DMS114 treated with DMSO at 0.1 percent for 48 hours (cell line): ENCODE data around the gene BAIAP3.
"Not testable (repeated sequence)": the region's sequence is repeated elsewhere in the genome, so short reads cannot be mapped to it uniquely, and the experiment has no call there.

Experiments used
- DNase-seq: peaks from one replicate; lab custom pipeline; 2025; ENCODE audit not compliant: unreplicated experiment; lab: John Stamatoyannopoulos, UW

The BAIAP3 gene

DNA sequence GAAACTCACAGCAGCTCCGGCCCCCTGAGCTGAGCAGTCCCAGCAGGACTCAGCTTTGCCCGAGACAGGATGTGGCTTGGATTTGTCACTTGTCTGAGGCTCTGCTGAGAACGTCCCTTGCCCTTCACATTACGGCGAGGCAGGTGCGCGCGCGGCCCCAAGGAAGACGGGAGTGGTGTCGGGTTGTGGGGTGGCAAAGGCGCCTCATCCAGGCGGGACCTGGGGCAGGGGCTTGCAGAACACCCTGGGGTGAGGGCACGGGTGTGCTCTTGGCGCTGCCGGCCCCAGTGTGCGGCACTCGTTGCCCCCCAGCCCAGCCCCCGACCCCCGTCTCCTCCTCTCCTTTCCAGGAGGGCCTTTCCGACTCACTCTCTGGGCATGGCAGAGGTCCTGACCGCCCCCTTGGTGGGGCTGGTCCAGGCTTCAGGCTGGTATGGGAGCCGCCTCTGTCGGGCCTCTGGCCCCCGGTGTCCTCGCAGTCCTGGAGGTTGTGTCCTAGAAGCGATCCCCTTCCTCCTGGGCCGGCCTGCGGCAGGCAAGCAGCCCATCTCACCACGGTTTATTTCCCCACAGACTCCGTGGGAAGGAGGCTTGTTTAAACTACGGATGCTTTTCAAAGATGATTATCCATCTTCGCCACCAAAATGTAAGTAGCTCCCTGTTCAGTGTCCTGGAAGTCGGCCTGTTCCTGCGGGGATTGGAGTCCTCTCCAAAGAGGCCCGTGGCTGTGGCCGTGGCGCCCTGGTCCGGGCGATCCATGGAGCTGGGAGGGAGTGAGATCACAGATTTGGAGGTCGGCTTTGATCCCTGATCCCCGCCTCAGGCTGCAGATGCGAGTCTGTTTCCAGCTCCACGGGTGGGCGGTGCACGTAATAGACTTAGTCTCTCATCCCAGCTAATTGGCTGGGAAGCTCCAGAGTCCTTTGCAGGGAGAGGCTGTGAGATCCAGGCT, 18.1 kb upstream of the BAIAP3 start:
- no peak for DNase-seq

DNA sequence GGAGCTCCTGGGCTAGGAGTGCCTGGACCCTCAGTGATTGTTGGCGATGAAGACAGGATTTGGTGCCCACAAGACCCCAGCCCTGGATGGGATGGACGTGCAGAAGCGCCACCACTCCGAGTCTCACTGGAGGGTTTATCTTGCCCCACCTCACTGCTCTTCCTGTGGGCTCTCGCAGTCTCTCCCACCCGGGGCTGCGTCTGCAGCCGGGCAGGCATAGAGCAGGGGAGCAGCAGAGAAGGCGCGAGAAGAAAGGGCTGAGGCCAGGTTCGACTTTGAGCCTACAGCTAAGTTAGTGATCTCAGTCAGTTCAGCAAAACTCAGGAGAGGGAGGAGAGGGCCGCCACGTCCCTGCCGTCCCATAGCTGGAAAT, 17.4 kb upstream of the BAIAP3 start:
- no peak for DNase-seq

DNA sequence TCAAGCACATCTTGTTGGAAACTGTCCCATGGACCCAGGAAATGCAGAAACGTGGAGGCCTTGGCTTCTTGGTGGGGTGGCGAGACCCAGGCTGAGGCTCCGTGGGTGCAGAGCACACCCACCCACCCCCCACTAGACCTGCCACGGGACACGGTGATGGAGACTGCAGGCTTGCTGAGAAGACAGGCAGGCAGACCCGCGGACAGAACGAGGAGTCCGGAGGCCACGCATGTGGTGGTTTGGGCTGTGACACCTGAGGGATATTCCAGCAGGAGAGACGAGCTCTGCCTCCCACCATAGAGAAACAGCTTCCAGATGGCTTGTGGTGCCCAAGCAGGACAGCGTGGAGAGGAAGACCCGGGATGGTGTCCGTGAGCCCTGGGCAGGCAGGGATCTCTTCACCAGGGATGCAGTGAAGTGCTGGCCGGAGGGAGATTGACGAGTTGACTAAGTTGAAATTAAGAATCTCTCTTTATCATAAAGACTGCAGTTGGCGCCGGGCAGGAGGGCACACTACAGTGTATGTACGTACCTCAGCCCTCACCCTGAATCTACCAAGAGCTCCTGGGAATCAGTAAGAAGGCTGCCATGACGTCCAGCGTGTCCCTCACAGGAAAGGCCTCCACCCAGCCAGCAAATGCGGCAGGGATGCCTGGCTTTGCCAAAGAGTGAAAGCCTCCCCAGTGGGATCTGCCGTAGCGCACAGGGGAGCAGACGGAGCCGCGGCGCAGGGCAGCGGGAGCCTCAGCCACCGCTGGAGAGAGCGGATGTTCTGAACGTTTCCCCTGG, 15.8 kb upstream of the BAIAP3 start:
- DNase-seq: no peak

DNA sequence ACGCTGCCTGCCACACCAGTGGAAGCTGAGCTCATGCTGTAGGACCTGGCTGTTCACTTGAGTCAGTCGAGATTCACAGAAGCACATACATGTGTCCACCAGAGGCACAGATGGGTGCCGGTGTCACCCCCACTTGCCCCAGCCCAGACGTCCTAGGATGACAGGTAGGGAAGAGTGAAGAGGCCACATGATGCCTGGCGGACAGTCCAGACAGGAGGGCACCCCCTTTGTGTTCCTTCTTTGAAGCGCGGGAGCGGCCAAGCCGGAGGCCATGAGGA, 15.2 kb upstream of the BAIAP3 start:
- no peak for DNase-seq

DNA sequence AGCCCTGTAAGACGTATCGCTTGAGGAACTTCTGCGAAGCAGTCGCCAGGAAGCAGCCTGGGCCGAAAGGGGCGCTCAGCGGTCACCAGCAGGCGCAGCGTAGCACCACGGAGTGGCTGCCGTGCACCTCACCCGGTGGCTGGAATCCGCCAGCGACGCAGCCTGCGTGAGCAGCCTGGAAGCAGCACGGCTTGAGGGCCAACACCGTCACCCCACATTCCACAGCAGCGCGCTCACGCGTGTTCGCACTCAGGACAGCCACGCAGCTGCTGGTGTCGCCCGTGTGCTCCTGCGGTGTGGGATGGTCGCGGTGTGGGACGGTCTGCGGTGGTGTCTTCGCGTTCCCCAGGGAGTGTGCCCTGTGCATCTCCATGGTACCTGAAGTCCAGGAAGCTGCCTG, 14.4 kb upstream of the BAIAP3 start:
- DNase-seq: no peak

DNA sequence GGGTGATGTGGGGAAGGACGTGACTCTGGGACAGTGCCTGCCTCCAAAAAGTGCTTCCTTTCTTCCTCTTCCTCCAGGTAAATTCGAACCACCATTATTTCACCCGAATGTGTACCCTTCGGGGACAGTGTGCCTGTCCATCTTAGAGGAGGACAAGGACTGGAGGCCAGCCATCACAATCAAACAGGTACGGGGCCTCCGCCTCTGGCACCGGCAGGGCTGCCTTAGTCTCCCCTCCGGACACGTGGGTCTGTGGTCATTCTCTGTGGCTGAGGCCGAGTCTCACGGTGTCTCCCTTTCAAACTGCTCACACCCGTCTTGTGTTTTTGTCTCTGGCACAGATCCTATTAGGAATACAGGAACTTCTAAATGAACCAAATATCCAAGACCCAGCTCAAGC, 13.3 kb upstream of the BAIAP3 start:
- no peak for DNase-seq

DNA sequence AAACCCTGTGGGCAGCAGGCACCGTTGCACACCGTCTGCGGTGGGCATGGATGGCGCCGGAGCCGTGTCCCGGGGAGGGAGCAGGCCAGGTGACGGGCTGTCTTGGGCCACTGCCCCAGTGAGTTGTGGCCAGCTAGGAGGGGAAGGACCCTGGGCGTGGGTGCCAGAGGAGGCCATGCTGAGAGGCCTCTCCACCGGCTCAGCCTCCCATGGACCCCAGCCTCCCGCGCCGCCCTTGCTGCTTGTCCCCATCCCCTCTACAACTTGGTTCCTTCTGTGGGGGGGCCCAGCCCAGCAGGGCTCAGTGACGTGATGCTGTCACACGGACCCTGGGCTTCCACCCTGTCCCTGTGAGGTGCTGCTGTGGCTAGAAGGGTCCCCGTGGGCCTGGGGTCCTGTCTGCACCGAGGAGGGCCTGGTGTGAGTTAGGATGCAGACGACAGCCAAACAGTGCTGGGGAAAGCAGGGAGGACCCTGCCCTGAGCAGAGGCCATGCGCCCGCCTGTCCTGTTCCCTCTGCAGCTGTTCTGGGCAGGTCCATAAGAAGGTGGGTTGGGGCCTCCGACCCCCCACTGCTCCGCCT, 12.7 kb upstream of the BAIAP3 start:
- DNase-seq: no peak

DNA sequence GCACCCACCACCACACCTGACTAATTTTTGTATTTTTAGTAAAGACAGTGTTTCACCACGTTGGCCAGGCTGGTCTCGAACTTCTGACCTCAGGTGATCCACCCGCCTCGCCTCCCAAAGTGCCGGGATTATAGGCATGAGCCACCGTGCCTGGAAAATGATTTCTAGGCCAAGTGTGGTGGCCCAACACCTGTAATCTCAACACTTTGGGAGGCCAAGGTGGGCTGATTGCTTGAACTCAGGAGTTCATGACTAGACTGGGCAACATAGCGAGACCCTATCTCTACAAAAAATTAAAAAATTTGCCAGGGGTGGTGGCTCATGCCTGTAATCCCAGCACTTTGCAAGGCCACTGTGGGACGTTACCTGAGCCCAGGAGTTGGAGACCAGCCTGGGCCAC, 11.0 kb upstream of the BAIAP3 start:
- no peak for DNase-seq

DNA sequence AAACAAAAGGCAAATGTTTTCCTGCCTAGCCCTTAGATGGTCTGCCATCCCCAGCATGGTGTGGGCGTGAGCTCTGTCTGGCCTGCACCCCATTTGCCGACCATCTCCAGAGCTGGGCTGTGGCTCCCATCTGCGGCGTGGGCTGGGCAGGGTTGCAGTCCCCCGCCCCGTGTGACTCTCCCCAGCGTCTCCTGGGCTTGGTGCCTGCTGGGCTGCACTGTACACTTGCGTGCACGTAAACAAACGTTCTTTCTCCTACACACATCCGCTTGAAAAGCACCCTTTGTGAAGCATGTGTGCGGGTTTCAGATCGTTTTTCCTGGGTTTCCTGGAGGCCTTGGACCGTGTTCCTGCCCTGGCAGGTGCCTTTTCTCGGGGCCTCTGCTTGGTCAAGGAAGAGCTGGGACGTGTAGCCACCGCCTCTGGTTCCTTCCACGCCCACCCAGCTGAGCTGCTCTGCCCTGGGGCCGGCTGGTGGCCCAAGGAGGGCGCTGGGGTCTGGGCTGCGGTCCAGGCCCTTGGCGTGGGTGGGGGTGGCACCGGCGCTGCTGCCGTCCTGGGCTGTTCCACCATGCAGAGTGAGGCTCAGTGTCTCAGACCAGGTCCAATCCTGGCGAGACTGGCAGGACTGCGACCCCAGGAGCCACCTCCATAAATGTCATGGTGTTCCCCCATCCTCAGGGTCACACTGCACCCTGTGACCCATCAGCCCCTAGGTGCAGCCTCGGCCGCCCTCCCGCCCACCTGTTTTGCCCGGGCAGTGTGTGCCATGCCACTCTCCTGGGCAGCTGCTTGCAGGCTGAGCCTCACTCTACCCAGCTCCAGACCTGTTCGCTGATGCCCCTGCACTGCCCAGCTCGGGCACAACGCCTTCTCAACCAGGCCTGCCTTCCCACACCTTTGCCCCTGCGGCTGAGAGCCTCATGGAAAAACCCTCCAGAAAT, 9.9 kb upstream of the BAIAP3 start:
- DNase-seq: no peak

DNA sequence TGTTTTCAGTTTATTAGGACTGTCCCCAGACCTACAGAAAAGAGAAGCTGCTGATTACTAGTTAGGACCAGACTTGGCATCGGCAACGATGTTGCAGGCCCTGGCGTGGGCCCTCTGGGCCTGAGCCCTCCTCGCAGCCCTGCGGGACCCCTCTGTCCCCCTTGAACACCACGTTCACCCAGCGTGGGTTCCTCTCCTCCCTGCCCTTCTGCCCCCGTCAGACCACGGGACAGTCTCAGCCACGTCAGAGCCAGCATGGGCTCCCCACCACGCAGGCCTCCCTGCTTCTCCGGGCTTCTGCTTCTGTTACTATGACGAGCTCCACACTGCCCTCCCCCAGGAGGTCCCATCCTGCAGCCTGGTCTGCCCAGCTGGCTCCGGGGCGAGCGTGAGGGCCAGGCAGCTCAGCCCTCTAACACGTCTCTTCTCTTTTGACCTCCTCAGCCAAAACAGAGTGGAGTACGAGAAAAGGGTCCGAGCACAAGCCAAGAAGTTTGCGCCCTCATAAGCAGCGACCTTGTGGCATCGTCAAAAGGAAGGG, 9.1 kb upstream of the BAIAP3 start:
- DNase-seq: no peak

DNA sequence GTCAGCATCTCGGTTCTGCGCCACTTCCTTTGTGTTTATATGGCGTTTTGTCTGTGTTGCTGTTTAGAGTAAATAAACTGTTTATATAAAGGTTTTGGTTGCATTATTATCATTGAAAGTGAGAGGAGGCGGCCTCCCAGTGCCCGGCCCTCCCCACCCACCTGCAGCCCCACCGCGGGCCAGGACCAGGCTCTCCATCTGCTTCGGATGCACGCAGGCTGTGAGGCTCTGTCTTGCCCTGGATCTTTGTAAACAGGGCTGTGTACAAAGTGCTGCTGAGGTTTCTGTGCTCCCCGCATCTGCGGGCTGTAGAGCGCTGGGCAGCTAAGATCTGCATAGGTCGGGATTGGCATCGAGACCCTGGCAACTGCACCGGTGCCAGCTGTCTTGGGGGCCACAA, 8.2 kb upstream of the BAIAP3 start:
- DNase-seq: no peak

DNA sequence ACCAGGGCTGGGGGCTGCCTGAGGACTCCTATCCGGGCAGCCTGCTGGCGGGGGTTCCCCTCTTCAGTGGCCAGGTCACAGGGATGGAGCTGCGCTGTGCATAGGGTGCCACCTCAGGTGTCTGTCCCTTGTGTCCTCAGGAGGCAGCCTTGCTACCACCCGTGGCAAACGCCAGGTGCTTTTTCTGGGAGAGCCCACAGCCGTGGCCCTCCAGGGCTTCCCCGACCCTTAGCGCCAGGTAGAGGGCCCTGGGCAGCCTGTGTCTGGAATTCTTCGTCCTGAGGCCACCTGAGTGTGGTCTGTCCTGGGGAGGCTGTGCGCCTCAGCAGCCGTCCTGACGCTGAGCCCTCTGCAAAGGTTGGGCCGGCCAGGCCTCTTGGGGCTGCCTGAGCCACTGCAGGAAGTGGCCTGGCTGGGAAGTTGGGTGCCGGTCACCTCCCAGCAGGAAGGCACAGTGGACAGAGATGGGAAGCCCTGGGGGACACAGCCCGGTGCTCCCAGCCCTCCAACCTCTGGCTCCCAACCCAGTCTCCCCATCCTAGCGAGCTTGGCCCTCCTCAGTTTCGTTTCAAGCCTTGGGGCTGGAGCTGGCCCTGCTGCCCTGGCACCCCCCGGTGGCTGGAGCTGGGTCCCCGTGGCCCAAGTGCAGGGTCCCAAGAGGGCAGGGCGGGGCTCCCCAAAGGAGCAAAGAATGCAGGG, 7.6 kb upstream of the BAIAP3 start:
- DNase-seq: no peak

DNA sequence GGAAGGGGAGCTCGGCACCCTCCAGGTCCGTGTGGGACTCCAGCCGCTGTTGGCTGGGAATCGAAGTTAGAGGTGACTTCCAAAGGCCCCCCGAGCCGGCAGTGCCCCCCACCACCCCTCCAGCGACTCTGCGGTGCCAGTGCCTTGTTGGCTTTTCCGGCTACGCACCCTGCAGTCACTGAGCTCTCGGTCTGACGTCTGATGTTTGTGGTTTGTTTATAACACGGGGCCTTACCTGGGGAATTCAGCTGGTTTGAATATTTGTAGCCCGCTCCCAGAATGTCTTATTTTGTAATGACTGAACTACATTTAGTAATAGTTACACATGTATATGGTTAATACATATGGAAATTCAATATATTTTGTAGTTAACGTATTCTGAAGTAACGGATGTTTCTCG, 7.1 kb upstream of the BAIAP3 start:
- DNase-seq: no peak

DNA sequence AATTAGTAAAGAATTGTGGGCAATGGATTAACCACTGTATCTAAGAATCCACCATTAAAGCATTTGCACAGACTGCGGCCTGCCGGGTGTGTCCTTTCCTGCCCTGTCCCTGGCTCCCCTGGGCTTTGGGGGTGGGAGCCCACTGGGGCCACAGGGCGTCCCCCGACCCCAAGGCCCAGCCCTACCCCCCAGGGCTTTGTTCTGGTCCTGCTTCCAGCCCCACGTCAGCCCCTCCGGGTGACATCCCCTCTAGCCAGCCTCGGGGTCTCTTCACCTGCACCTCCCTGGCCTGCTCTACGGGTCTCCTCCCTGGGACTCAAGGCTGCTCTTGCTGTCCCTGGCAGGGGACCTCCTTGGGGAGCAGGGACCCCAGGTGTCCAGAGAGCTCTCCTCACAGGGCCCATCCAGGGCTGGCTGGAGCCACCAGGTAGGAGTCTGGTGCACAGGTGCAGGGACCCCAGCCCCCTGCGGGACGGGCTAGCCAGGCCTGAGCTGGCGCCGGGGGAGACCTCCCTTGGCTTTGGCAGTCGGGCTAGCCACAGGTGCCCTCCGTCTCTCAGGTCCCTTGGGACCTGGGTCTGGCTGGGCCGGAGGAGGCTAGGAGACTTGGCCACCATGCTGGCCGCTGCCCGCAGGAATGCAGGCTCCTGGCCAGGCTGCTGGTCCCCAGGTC, 6.4 kb upstream of the BAIAP3 start:
- no peak for DNase-seq

DNA sequence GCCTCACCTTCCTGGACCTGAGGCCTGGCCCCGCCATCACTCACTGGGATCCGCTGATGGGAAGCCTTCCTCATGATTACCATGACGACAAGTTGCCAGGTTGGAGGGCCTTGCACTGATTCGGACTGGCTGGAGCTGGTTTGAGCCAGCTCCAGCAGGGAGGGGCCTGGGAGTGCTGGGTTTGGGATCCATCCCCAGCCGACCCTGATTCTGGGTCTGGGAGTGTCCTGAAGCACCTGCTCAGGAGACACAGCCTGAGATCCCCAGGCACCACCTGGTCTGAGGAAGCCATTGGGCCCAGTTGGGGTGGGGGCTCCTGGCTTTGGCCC, 5.9 kb upstream of the BAIAP3 start:
- DNase-seq: no peak

DNA sequence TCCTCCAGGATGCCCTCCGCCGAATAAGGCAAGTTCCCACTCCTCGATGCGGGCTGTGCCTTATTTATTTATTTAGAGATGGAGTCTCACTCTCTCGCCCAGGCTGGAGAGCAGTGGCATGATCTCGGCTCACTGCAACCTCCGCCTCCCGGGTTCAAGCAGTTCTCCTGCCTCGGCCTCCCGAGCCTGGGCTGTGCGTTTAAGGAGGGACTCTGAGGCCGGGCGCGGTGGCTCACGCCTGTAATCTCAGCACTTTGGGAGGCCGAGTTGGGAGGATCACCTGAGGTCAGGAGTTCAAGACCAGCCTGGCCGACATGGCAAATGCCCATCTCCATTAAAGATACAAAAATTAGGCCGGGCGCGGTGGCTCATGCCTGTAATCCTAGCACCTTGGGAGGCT, 5.3 kb upstream of the BAIAP3 start:
- DNase-seq: not testable (repeated sequence)

DNA sequence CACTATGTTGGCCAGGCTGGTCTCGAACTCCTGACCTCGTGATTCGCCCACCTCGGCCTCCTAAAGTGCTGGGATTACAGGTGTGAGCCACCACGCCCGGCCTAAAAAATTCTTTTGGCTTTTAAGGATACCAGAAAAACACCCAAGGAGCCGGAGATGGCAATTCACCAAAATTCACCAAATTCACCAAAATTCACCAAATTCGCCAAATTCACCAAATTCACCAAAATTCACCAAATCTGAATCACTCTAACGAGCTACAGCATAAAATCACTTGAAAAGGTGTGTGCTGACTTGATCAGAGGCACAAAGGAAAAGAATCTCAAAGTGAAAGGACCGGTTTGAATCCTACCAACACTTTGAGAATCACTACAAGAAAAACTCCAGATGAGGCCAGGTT, 4.5 kb upstream of the BAIAP3 start:
- not testable (repeated sequence) for DNase-seq

DNA sequence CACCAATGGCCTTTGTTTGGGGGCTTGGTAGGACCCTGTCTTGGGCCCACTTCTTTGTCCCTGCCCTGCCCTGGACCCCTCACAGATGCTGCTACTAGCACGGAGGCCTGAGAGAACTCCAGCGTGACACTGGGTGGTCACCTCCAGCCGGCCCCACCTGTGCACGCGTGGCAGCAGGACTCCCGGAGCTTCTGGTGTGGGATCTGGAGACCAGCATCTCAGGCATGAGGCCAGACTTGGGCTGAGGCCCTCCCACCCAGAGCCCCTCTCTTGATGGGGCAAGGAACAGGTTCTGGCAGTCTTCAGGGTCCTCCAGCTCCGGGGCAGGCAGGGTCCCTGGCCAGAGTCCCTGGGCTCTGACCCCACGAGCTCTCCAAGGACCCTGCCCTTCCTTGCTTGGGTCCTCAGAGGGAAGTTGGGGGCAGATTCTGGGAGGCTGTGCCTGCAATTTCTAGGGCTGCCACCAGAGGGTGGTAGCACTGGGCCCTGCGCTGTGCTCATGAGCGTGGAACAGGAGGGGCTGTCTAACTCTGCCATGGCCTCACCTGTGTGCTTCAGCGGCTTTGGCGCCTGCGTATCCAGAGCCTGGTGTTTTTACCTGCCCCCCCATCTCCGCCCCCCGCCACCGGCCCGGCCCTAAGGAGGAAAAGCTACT, 3.1 kb upstream of the BAIAP3 start:
- DNase-seq: no peak
